H9 (cell line): Measurements from ENCODE around the gene SLC6A3. TPM values are rescaled to one million over a fixed set of nuclear protein-coding genes. Genes with fewer than 3 reads are reported as not detected.

Experiments
- DNase-seq: peaks from one replicate; pipeline ENCODE4 v3.0.0-alpha.2; 2017
- H2AFZ ChIP-seq: one replicate; pipeline ENCODE4 v1.6.1; 2013; ENCODE audit warnings: mild to moderate bottlenecking, low read length, control low read depth, moderate library complexity
- H2AK5ac ChIP-seq: 2 replicates; pipeline ENCODE4 v1.6.1; 2013; ENCODE audit warnings: low read length, control low read depth, mixed read lengths; ENCODE audit not compliant: insufficient read length
- H2BK120ac ChIP-seq: one replicate; pipeline ENCODE4 v1.6.1; 2013; ENCODE audit warnings: low read depth, mild to moderate bottlenecking, low read length, control low read depth, inconsistent platforms; ENCODE audit not compliant: poor library complexity, severe bottlenecking
- H2BK12ac ChIP-seq: 2 replicates; pipeline ENCODE4 v1.6.1; 2013; ENCODE audit warnings: low read length, control low read depth, mixed read lengths, low read depth; ENCODE audit not compliant: insufficient read length
- H2BK15ac ChIP-seq: 2 replicates; pipeline ENCODE4 v1.6.1; 2013; ENCODE audit warnings: low read depth, low read length, control low read depth
- H2BK20ac ChIP-seq: one replicate; pipeline ENCODE4 v1.6.1; 2013; ENCODE audit warnings: low read depth, mild to moderate bottlenecking, low read length, control low read depth, inconsistent platforms; ENCODE audit not compliant: poor library complexity, severe bottlenecking
- H2BK5ac ChIP-seq: 2 replicates; pipeline ENCODE4 v1.6.1; 2013; ENCODE audit warnings: low read length, control low read depth, mixed read lengths; ENCODE audit not compliant: insufficient read length
- H3K14ac ChIP-seq: 2 replicates; pipeline ENCODE4 v1.6.1; 2013; ENCODE audit warnings: low read length, control low read depth; ENCODE audit not compliant: insufficient read depth
- H3K18ac ChIP-seq: 2 replicates; pipeline ENCODE4 v1.6.1; 2013; ENCODE audit warnings: low read depth, mild to moderate bottlenecking, mixed read lengths, low read length, control low read depth; ENCODE audit not compliant: insufficient read length
- H3K23ac ChIP-seq: 2 replicates; pipeline ENCODE4 v1.6.1; 2013; ENCODE audit warnings: low read length, control low read depth, mixed read lengths, low read depth; ENCODE audit not compliant: insufficient read length
- H3K23me2 ChIP-seq: 2 replicates; pipeline ENCODE4 v1.6.1; 2013; ENCODE audit warnings: low read depth, mild to moderate bottlenecking, mixed read lengths, low read length, control low read depth; ENCODE audit not compliant: insufficient read length, poor library complexity, severe bottlenecking
- H3K27ac ChIP-seq: 2 replicates; pipeline ENCODE4 v1.5.1; 2013; ENCODE audit warnings: low read length, control low read depth, mixed read lengths, low read depth; ENCODE audit not compliant: insufficient read length
- H3K27me3 ChIP-seq: 2 replicates; pipeline ENCODE4 v1.6.1; 2013; ENCODE audit warnings: low read length, control low read depth, inconsistent platforms; ENCODE audit not compliant: insufficient read depth
- H3K4ac ChIP-seq: 2 replicates; pipeline ENCODE4 v1.6.1; 2013; ENCODE audit warnings: low read depth, mild to moderate bottlenecking, control low read depth, inconsistent platforms, low read length, moderate library complexity
- H3K4me1 ChIP-seq: 2 replicates; pipeline ENCODE4 v1.6.1; 2013; ENCODE audit warnings: low read length, control low read depth, inconsistent platforms; ENCODE audit not compliant: insufficient read depth
- H3K4me2 ChIP-seq: 2 replicates; pipeline ENCODE4 v1.6.1; 2013; ENCODE audit warnings: low read length, control low read depth, mixed read lengths; ENCODE audit not compliant: insufficient read length, insufficient read depth
- H3K56ac ChIP-seq: 2 replicates; pipeline ENCODE4 v1.6.1; 2013; ENCODE audit warnings: low read depth, mild to moderate bottlenecking, mixed read lengths, low read length, control low read depth; ENCODE audit not compliant: insufficient read length
- H3K79me1 ChIP-seq: 2 replicates; pipeline ENCODE4 v1.6.1; 2013; ENCODE audit warnings: low read depth, mild to moderate bottlenecking, moderate library complexity, low read length, control low read depth, inconsistent platforms; ENCODE audit not compliant: insufficient read depth, poor library complexity, severe bottlenecking
- H3K79me2 ChIP-seq: 2 replicates; pipeline ENCODE4 v1.6.1; 2013; ENCODE audit warnings: low read length, control low read depth, inconsistent platforms; ENCODE audit not compliant: insufficient read depth
- H3K9ac ChIP-seq: 2 replicates; pipeline ENCODE4 v1.6.1; 2013; ENCODE audit warnings: low read length, control low read depth, mixed read lengths; ENCODE audit not compliant: insufficient read length; ENCODE audit errors: extremely low read depth
- H3K9me3 ChIP-seq: one replicate; pipeline ENCODE4 v1.6.1; 2013; ENCODE audit warnings: low read depth, low read length, inconsistent platforms; ENCODE audit not compliant: control insufficient read depth
- H3T11ph ChIP-seq: one replicate; pipeline ENCODE4 v1.6.1; 2013; ENCODE audit warnings: mild to moderate bottlenecking, low read length, control low read depth, inconsistent platforms
- H4K20me1 ChIP-seq: one replicate; pipeline ENCODE4 v1.6.1; 2013; ENCODE audit not compliant: control insufficient read depth, insufficient read length, insufficient read depth
- H4K5ac ChIP-seq: 2 replicates; pipeline ENCODE4 v1.6.1; 2013; ENCODE audit warnings: low read depth, mild to moderate bottlenecking, mixed read lengths, low read length, control low read depth; ENCODE audit not compliant: insufficient read length
- H4K8ac ChIP-seq: replicated peaks from 2 replicates; pipeline ENCODE4 v1.6.1; 2013; ENCODE audit warnings: low read length, control low read depth, mixed read lengths, low read depth; ENCODE audit not compliant: insufficient read length
- H4K91ac ChIP-seq: 2 replicates; pipeline ENCODE4 v1.6.1; 2013; ENCODE audit warnings: low read depth, mild to moderate bottlenecking, moderate library complexity, mixed read lengths, low read length, control low read depth; ENCODE audit not compliant: insufficient read length
- H3K27ac Mint-ChIP-seq, 3 experiments: 2 replicates in 2 of 3; 3 replicates in 1 of 3; pipeline ENCODE4 v1.8.0; 2020 to 2021; ENCODE audit warnings: mixed read lengths in 3 of 3, mild to moderate bottlenecking in 1 of 3, moderate library complexity in 1 of 3
- H3K27me3 Mint-ChIP-seq: 2 replicates; pipeline ENCODE4 v1.8.0; 2021; ENCODE audit warnings: low read depth, mild to moderate bottlenecking, moderate library complexity, mixed read lengths
- H3K36me3 Mint-ChIP-seq, 3 experiments: 2 replicates in 2 of 3; 3 replicates in 1 of 3; pipeline ENCODE4 v1.8.0; 2020 to 2021; ENCODE audit warnings: low read depth in 3 of 3, mixed read lengths in 3 of 3; ENCODE audit not compliant: insufficient read depth in 1 of 3
- H3K4me1 Mint-ChIP-seq, 2 experiments: 2 replicates each; pipeline ENCODE4 v1.8.0; 2020; ENCODE audit warnings: mixed read lengths in 2 of 2
- H3K4me3 Mint-ChIP-seq, 2 experiments: 2 replicates in 1 of 2; 3 replicates in 1 of 2; pipeline ENCODE4 v1.8.0; 2020 to 2021; ENCODE audit warnings: mild to moderate bottlenecking in 2 of 2, mixed read lengths in 2 of 2, moderate library complexity in 1 of 2
- H3K9me3 Mint-ChIP-seq, 2 experiments: 2 replicates in 1 of 2; 3 replicates in 1 of 2; pipeline ENCODE4 v1.8.0; 2020; ENCODE audit warnings: mild to moderate bottlenecking in 2 of 2, mixed read lengths in 2 of 2, moderate library complexity in 1 of 2
- CTCF ChIP-seq: fragments of 200-600 bp; sonication (generic); conservative IDR thresholded peaks from 3 replicates; pipeline ENCODE4 v1.8.0; 2021; ENCODE audit warnings: antibody characterized with exemption, mild to moderate bottlenecking
- WGBS: extraction: QIAGEN DNeasy Blood & Tissue Kit; methylation state at CpG from one replicate; pipeline ENCODE4 v1.1.7; 2013; ENCODE audit warnings: missing lambda C conversion rate, low lambda C conversion rate, mixed read lengths; ENCODE audit not compliant: insufficient read length; ENCODE audit errors: extremely low coverage; 5-methylcytosine and 5-hydroxymethylcytosine counted together
- total RNA-seq: library from RNA; stranded (reverse); gene quantifications from 2 replicates; pipeline ENCODE4 v1.2.1, GENCODE V29; 2021

SLC6A3 gene
- total RNA-seq, 1 experiment from 2014 or later = 0.61 TPM

- Histone ChIP-seq H3K23ac (no peak overlapping the region), H3K4ac (no peak overlapping the region), H3K14ac (no peak overlapping the region), H4K20me1 (no peaks in the 10 kb centered on the region), H3K23me2 (no peaks in the 10 kb centered on the region), H3K27me3 (no peaks in the 10 kb centered on the region), H4K8ac (no peak overlapping the region), H3K79me2 (peaks cover 8% of the 10 kb centered on the region), H4K91ac (no peak overlapping the region), H3T11ph (no peak overlapping the region), H3K27ac (no peak overlapping the region), H4K5ac (no peak overlapping the region), H3K9ac (no peak overlapping the region), H3K56ac (no peak overlapping the region), H3K4me2 (no peak overlapping the region), H2BK120ac (no peak overlapping the region), H3K18ac (no peak overlapping the region), H3K79me1 (no peaks in the 10 kb centered on the region), H3K9me3 (no peaks in the 10 kb centered on the region), H2BK5ac (no peak overlapping the region), H2BK20ac (no peak overlapping the region), H2AK5ac (no peak overlapping the region), H2BK15ac (no peak overlapping the region), H3K4me1 (no peaks in the 10 kb centered on the region), H2AFZ (no peak overlapping the region), H2BK12ac (no peak overlapping the region)
- Mint-ChIP-seq H3K27ac (no peak overlapping the region; a peak in 2 of 7 replicates), H3K4me1 (no peaks in the 10 kb centered on the region), H3K36me3 (peaks cover 37 to 95% (median 89%) of the 10 kb centered on the region in 3 experiments; a peak in 6 of 7 replicates), H3K27me3 (no peaks in the 10 kb centered on the region), H3K4me3 (no peak overlapping the region), H3K9me3 (no peaks in the 10 kb centered on the region)
- DNase-seq = no peak
- no peak for TF ChIP-seq CTCF
- no CpG with 5 or more reads among the region's 12 CpGs for WGBS
Measured at GRCh38 chr5:1492757-1493156, 47.5 kb upstream of the SLC6A3 start.
